Lung (tissue), 12 donors: Measurements from ENCODE around the gene AXIN1. TPM values are rescaled to one million over a fixed set of nuclear protein-coding genes. Genes with fewer than 3 reads are reported as not detected.

Experiments used
- ATAC-seq: fragments of 200-7000 bp; cut with Tn5 transposase; one replicate; pipeline ENCODE4 v1.9.1; 2020; ENCODE audit warnings: moderate number of reproducible peaks; ENCODE audit not compliant: insufficient read depth, low FRiP score
- DNase-seq, 3 donors: peaks; one replicate each; pipeline ENCODE4 v3.0.0-alpha.2; 2013 to 2017
- H3K27ac ChIP-seq, 2 donors: one replicate each; pipeline ENCODE4 v1.5.1; 2013; ENCODE audit warnings: mild to moderate bottlenecking in 2 of 2, moderate library complexity in 2 of 2, control low read depth in 1 of 2, inconsistent platforms in 1 of 2, low read depth in 1 of 2, low read length in 1 of 2
- H3K27me3 ChIP-seq, 3 donors: one replicate each; pipeline ENCODE4 v1.5.1; 2013; ENCODE audit warnings: low read length in 2 of 3; ENCODE audit not compliant: control insufficient read depth in 3 of 3, insufficient read depth in 3 of 3
- H3K36me3 ChIP-seq, 4 donors: one replicate each; pipeline ENCODE4 v1.5.1; 2013; ENCODE audit warnings: low read length in 4 of 4, mild to moderate bottlenecking in 1 of 4, moderate library complexity in 1 of 4; ENCODE audit not compliant: control insufficient read depth in 4 of 4, insufficient read depth in 4 of 4
- H3K4me1 ChIP-seq, 5 donors: one replicate each; pipeline ENCODE4 v1.5.1; 2013; ENCODE audit warnings: low read length in 5 of 5, mild to moderate bottlenecking in 2 of 5, moderate library complexity in 1 of 5; ENCODE audit not compliant: control insufficient read depth in 5 of 5, insufficient read depth in 5 of 5
- H3K4me3 ChIP-seq: one replicate; pipeline ENCODE4 v1.5.1; 2013; ENCODE audit warnings: mild to moderate bottlenecking, control low read depth, moderate library complexity
- H3K9ac ChIP-seq, 2 donors: one replicate each; pipeline ENCODE4 v1.5.1; 2013; ENCODE audit warnings: low read length in 2 of 2, control low read depth in 1 of 2; ENCODE audit not compliant: insufficient read depth in 1 of 2
- H3K9me3 ChIP-seq, 4 donors: one replicate each; pipeline ENCODE4 v1.5.1; 2013; ENCODE audit warnings: low read length in 3 of 4, mild to moderate bottlenecking in 1 of 4, moderate library complexity in 1 of 4; ENCODE audit not compliant: control insufficient read depth in 4 of 4, insufficient read depth in 3 of 4
- WGBS, 2 donors: extraction: QIAGEN DNeasy Blood & Tissue Kit; methylation state at CpG; one replicate each; pipeline ENCODE4 v1.1.7; 2013; 5-methylcytosine and 5-hydroxymethylcytosine counted together
- polyA plus RNA-seq, 2 donors: library from polyadenylated mRNA; stranded (reverse); fragments of 200-250 nt; gene quantifications; one replicate each; pipeline ENCODE4 v1.2.1, GENCODE V29; 2013
- total RNA-seq, 2 donors: library from RNA; depleted of rRNA in 1 of 2; stranded (reverse); fragments of >200 nt in 1 of 2; gene quantifications; one replicate each; pipeline ENCODE4 v1.2.1, GENCODE V29; 2014 to 2021
- TF ChIP-seq, protein P1 (sequence below): IDR thresholded peaks from 2 replicates; pipeline ENCODE4 v1.5.1; 2012; ENCODE audit warnings: mild to moderate bottlenecking; ENCODE audit errors: control extremely low read depth, extremely low read depth
- donor health status: control.
- donor health status: control.
- donor health status: Bipolar disorder and iron deficiency.
- donor health status: healthy.
- donor health status: DM: yes; HTN: yes; CAD: no.

The AXIN1 gene
- total and polyA plus RNA-seq, 4 donors: 16.9 to 25.9 (median 19.4) TPM

DNA sequence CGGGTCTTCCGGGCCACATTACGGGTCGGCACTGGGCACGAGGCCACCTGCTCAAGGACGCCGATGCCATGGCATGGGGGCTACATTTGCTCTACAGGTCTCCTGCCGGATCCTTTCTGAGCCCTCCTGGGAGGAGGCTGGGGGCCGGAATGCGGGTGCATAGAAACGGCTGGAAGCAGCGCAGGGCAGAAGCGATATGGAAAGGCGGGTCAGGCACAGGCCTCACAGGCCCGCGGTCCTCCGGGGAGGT is 28.4 kb downstream of the AXIN1 start:
- WGBS, 2 donors: 88 to 93% methylated on average over 17 of the region's 17 CpGs
- H3K27ac ChIP-seq: no peak overlapping the region
- peaks cover 0 to 26% (median 5%) of the 10 kb centered on the region in 5 donors for H3K4me1 ChIP-seq
- DNase-seq (no peak), ATAC-seq (no peak)
- H3K36me3 ChIP-seq: peaks cover 0 to 4% (median 0%) of the 10 kb centered on the region in 4 donors
- TF ChIP-seq, protein P1, sequence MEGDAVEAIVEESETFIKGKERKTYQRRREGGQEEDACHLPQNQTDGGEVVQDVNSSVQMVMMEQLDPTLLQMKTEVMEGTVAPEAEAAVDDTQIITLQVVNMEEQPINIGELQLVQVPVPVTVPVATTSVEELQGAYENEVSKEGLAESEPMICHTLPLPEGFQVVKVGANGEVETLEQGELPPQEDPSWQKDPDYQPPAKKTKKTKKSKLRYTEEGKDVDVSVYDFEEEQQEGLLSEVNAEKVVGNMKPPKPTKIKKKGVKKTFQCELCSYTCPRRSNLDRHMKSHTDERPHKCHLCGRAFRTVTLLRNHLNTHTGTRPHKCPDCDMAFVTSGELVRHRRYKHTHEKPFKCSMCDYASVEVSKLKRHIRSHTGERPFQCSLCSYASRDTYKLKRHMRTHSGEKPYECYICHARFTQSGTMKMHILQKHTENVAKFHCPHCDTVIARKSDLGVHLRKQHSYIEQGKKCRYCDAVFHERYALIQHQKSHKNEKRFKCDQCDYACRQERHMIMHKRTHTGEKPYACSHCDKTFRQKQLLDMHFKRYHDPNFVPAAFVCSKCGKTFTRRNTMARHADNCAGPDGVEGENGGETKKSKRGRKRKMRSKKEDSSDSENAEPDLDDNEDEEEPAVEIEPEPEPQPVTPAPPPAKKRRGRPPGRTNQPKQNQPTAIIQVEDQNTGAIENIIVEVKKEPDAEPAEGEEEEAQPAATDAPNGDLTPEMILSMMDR: no peak
- no peak overlapping the region for H3K9ac ChIP-seq
- H3K27me3 ChIP-seq: no peaks in the 10 kb centered on the region
- H3K4me3 ChIP-seq: no peak overlapping the region
- no peaks in the 10 kb centered on the region for H3K9me3 ChIP-seq

DNA sequence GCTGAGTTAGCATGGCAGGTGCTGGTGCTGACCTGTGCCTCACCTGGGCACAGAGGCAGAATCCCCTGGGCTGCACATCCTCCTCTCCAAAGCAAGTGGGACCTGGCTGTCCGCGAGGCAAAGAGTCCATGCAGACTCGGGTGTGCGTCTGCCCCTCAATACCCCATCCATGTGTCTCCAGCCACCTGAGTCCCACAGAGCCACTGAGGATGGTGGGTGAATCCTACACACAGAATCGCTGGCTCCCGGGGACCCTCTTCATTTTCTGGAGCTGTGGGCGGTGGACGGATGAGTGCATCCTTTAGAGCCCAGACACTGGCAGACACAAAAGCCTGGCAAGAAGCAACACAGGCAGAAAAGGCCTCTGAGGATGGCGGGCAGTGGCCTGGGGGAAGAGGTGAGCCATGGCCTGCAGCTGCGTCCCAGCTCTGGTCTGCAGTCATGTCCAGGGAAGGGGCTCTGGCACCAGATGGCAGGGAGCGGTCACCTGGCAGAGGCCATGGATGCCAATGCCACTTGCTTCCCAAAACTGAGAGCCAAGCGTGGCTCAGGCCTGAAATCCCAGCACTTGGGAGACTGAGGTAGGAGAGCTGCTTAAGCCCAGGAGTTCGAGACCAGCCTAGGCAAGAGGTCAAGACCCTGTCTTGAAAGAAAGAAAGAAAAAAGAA is 29.9 kb downstream of the AXIN1 start:
- 92 to 95% methylated on average over 13 of the region's 13 CpGs for WGBS, 2 donors

DNA sequence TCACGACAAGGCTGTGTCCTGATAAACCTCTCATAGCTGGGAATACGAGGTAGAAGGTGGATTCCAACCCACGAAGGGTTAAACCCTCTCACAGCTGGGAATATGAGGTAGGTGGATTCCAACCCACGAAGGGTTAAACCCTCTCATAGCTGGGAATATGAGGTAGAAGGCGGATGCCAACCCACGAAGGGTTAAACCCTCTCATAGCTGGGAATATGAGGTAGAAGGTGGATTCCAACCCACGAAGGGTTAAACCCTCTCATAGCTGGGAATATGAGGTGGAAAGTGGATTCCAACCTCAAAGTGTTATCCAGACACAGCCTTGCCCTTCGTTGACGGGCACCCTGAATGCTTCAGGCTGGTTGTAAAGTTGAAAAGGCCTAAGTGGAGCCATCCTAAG is 31.0 kb downstream of the AXIN1 start:
- Histone ChIP-seq H3K27ac (no peak overlapping the region), H3K4me1 (peaks cover 0 to 16% (median 0%) of the 10 kb centered on the region in 5 donors), H3K27me3 (no peaks in the 10 kb centered on the region), H3K9me3 (no peaks in the 10 kb centered on the region), H3K36me3 (peaks cover 0 to 15% (median 0%) of the 10 kb centered on the region in 4 donors), H3K9ac (no peak overlapping the region), H3K4me3 (no peak overlapping the region)
- WGBS, 2 donors: 79 to 85% methylated on average over 9 of the region's 9 CpGs
- TF ChIP-seq, protein P1: no peak
- ATAC-seq: no peak
- no peak for DNase-seq

More for the DNA sequence above, 29.9 kb downstream of the AXIN1 start:
- Histone ChIP-seq H3K27ac (no peak overlapping the region), H3K9ac (no peak overlapping the region), H3K27me3 (no peaks in the 10 kb centered on the region), H3K4me3 (no peak overlapping the region), H3K9me3 (no peaks in the 10 kb centered on the region), H3K4me1 (peaks cover 0 to 18% (median 1%) of the 10 kb centered on the region in 5 donors), H3K36me3 (peaks cover 0 to 12% (median 0%) of the 10 kb centered on the region in 4 donors)
- DNase-seq (no peak), ATAC-seq (no peak)
- TF ChIP-seq, protein P1: no peak

DNA sequence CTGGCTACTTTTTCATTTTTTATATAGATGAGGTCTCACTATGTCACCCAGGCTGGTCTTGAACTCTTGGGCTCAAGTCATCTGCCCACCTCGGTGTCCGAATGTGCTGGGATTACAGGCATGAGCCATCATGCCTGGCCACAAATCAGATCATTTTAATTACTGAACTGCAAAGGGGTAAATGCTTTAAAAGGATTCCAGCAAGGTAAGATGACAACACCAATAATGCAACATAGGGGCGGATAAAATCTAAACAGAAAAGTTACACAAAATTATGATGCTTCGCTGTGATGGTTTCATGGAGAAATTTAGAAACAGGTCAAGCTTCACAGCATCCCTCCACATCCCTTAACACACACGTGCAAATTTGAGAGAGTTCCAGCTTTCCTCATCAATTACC is 32.3 kb downstream of the AXIN1 start:
- no peak overlapping the region for H3K9ac ChIP-seq
- TF ChIP-seq, protein P1: no peak
- WGBS, 2 donors: 92 to 96% methylated on average over 5 of the region's 5 CpGs
- H3K9me3 ChIP-seq: no peaks in the 10 kb centered on the region
- H3K4me3 ChIP-seq: no peak overlapping the region
- peaks cover 0 to 9% (median 0%) of the 10 kb centered on the region in 5 donors for H3K4me1 ChIP-seq
- peaks cover 0 to 15% (median 0%) of the 10 kb centered on the region in 4 donors for H3K36me3 ChIP-seq
- no peak overlapping the region for H3K27ac ChIP-seq
- ATAC-seq (no peak), DNase-seq (no peak)
- no peaks in the 10 kb centered on the region for H3K27me3 ChIP-seq
